Endometrial microvascular endothelial cells (primary cell): ENCODE measurements around the gene PNPLA3. TPM values are rescaled to one million over a fixed set of nuclear protein-coding genes. Genes with fewer than 3 reads are reported as not detected.

Source experiments
- in situ Hi-C: cut with HindIII; loops from 2 replicates; pipeline ENCODE4 v1.10.0; 2017; ENCODE audit warnings: low sequenced_read_pairs, low pct_unique_long_range_greater_than_20kb; ENCODE audit errors: inconsistent ontology term
- total RNA-seq: library from RNA; depleted of rRNA; stranded (reverse); fragments of >200 nt; gene quantifications from one replicate; pipeline ENCODE4 v1.2.3, GENCODE V29; 2015; ENCODE audit errors: inconsistent ontology term

The PNPLA3 gene
- total RNA-seq, 1 donor from 2014 or later = 0.46 TPM

DNA sequence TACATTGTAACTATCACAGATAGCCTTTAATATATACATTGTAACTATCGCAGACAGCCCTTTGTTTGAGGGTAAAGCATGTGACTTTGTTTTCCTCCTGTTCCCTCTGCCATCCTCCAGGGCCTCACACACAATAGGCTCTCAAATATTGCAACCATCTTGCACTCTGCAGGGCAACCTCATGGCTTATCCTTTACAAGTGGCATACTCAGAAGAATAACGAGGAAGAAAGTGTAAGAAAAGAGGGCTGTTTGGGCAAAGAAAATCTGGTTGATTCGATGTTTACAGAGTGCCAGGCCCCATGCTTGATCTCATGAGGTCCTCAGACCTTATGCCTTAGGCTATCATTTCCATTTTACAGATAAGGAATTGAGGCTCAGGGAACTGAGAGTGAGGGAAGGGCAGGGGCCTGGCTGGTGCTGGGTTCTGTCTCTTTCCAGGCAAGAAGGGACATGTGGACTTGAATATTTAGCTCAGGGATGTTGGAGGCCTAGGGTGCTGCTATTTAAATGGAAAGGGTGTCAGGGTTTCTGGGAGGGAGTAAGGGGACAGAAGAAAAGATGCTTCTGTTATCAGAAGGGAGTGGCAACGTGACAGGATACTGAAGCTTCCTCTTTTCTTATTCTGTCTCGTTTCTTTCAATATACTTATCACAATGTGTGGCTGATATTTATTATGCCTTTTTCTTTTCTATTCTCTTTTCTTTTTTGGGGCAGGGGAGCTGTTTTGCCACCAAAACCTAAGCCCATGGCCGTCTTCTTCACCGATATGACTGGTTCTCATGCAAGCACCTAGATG, 30.6 kb downstream of the PNPLA3 start:
- in situ Hi-C loops = no loop called here

DNA sequence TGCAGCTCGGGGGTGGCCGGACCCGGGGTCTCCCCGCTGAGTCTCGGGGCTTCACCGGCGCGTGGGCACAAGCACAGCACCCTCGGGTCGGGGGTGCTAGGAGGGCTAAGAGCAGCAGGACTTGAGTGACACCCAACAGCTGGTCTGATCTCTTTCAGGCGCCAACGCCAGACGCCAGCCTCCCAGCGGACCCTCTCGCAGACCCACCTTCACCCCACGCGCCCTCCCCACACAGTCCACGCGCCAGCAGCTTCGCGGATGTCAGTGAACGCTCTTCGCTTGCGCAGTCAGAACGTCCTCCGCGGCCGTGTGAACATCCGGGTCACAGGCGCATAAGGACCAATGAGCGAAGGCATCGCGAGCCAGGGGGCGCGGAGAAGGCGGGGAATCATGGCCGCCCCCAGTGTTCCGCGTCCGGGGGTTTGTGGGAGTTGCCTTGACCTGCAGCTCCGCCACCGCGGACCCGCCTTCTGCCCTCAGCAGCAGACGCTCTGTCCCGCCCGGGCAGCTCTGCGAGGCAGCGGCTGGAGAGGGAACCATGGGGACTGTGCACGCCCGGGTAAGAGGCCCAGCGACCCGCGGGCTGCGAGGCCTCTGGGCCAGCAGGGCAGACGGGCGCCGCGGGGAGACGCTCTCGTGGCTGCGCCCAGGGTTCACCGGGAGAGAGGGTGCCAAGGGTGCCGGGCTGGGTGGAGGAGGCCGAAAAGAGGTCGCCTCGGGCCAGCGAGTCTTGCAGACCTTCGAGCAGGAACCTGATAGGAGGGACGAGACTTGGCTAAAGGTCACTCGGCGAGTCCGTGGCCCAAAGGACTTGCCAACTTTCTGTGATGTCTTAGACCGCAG, 31.7 kb downstream of the PNPLA3 start, which contains the start of gene SAMM50:
SAMM50 (plus strand) TSS at position 403 of the 843 bp plus-strand sequence; CDS start at position 539, 136 bp downstream.
- in situ Hi-C loops = no loop called here

DNA sequence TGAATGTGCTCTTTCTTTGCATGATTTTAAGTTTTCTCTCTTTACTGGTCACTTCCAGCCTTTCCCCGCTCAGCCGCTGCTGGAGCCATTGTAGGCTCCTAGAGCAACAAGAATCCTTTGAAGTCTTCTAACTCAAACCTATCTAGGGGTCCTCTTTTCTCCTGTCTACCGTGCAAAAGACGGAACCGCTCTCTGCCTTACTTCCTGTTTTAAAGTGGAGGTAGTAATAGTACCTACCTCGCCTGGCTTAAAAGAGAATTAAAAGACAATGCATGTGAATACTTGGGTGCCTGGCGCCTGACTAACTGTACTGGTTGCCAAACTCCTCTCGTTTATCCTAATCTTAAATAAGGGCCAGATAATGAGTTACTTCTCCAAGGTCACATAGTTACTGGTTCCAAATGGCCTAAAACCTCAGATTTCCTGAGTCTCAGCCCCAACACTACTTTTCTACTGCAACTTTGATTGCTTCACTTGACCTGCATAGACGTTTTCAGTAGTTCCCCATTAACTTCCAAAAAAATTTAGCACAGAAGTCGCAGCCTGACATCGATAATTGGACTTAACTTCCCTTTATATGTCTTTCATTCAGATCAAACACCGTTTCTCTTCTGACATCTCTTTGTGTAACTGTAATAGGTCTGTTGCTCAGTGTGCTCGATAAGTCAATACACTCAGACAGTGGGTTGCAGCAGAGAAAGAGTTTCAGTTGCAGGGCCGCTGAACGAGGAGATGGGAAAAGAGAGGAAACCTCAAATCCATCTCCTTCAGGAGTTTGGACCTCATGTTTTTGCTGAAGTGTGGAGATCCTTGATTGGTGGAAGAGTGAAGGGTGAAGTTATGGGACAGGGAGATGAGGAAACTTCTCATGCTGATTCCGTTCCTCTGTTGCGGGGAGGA, 32.5 kb downstream of the PNPLA3 start:
- in situ Hi-C loops = no loop called here

DNA sequence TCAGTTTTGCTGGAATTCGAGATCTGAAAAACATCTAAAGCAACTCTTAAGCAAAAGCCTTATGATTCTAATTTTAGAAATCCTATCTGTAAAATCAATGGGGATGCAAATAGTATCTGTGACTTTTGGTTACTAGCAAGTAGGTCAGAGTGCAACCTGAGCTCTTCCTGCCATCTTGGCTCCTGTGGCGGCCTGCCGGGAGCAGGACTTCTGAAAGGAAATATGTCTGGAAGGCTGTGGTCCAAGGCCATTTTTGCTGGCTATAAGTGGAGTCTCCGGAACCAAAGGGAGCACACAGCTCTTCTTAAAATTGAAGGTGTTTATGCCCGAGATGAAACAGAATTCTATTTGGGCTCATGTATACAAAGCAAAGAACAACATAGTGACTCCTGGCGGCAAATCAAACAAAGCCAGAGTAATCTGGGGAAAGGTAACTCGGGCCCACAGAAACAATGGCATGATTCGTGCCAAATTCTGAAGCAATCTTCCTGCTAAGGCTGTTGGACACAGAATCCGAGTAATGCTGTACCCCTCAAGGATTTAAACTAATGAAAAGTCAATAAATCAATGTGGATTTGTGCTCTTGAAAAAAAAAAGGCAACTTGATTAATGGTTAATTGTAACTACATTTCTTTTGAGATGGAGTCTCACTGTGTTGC, 33.3 kb downstream of the PNPLA3 start:
- in situ Hi-C loops = no loop called here

DNA sequence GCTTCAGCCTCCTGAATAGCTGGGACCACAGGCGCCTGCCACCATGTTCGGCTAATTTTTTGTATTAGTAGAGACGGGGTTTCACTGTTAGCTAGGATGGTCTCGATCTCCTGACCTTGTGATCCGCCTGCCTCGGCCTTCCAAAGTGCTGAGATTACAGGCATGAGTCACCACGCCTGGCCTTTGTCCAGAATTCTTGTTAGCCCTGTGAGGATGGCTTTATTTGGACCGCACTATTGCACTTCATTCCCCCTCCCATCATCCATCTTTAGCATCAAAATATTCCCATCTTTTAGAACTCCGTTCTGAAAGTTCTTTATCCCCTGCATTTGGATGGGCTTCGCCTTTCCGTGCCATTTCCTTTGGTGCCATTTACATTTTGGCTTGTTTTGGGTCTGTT, 34.3 kb downstream of the PNPLA3 start:
- in situ Hi-C loops = no loop called here

DNA sequence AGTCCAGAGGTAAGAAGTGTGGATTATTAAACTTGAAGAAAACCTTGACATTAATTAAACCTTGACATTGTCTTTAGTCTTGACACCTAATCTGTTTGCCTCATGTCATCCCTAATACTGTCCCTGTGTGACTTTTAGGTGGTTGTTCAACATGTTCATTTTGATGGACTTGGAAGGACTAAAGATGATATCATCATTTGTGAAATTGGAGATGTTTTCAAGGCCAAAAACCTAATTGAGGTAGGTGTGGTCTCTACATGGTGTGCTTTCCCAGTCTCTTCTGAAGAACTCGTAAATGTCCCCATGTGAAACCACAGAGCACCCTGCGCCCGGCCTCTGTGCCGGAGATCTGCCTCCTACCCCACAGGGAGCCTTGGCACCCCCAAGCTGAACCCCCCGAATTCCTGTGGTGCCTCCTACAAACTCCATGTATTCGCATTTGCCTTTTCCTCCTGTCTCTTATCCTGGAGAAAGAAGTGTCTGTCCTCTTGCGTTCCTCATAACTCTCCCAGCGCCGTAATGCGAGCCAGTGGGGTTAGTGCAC, 40.8 kb downstream of the PNPLA3 start:
- in situ Hi-C loops = no loop called here

DNA sequence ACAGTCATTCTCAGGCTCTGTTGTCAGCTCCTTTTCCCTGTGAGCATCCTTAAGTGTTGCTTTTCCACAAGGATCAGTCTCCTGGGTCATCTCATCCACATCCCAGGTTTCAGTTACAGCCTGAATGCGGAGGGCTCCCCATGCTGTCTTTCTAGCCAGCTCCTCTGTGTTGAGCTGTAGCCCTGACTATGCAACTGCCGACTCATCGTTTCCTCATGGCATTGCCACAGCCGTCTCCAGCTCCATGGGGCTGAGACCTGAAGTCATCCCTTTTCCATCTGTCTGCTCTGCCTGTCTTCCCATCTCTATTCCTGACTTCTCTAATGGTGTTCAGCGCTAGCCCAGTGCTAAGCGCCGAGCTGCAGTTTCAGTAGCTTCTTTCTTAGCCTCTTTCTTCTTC, 43.5 kb downstream of the PNPLA3 start:
- in situ Hi-C loops = no loop called here

DNA sequence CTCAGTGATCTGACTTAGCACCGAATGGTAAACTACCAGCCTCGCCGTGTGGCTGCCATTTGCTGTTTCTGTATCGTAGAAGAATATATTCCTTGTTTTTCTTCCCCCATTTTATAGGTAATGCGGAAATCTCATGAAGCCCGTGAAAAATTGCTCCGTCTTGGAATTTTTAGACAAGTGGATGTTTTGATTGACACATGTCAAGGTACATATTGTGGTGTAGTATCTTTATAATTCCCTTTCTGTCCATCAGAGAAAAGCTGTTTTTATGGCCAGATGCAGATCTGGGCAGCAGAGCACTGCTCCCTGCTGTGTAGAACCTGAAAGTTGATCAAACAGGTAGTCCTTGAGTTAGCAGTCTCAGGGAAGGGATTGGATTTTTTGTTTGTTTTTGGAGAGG, 45.0 kb downstream of the PNPLA3 start:
- in situ Hi-C loops = no loop called here

DNA sequence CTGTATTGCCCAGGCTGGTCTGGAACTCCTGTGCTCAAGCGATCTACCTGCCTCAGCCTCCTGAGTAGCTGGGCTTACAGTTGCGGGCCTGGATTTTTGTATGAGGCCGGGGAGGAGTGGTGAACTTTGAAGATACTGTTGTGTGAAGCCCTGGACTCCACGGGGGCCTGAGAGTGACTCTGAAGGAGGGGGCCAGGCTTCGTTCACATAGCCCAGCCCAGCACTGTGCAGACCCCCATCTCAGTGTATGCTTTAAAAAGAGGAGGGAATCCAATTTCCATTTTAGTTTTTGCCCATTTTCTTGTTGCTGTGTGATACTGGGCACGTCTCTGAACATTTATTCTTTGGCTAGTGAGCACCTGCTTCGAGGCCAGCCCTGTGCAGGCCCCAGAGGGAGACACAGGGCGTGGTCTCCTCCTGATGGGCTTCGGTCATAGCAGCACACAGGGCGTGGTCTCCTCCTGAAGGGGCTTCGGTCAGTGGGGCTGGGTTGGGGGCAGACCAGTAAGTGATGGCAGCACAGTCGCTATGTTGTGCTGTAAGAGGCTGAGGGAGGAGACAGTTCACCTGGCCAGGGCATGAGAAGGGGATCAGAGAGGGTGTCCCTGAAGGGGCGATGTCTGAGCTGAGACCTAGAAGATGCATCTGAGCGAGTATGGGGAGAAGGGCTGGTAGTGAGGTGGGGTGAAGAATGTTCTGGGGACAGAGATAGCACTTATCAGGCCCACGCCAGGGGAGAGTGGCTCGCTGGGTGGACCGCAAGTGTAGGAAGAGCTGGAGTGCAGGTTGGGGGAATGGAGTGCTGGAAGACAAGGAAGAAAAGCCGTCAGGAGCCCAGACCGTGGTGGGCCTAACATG, 45.6 kb downstream of the PNPLA3 start:
- in situ Hi-C loops = no loop called here

DNA sequence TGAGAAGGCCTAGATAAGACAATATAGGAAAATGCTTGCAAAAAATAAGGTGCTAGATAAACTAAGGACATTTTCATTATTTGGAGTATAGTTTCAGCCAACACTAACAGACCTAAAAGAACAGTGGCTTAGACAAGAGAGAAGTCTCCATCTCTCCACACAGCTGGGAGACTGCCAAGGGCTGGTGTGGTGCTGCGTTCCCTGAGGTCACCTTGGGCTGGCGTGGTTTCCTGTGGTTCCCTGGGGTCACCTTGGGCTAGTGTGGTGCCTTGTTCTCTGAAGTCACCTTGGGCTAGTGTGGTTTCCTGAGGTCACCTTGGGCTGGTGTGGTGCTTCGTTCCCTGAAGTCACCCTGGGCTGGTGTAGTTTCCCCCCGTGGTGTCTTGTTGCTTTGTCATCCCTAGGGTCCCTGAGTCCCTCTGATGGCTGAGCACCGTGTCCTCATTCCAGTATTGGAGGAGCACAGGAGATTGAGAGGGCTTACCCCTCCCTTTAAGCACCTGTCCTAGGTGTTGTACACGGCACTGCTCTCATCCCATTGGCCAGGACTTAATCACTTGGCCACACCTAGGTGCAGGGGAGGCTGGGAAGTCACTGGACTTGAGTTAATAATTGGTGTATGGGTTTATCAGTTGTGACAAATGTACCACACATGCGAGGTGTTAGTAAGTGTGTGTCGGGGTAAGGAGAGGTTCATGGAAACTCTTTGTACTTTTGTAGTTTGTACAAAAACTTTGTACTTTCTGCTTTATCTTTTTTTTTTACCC, 46.6 kb downstream of the PNPLA3 start:
- in situ Hi-C loops = no loop called here

DNA sequence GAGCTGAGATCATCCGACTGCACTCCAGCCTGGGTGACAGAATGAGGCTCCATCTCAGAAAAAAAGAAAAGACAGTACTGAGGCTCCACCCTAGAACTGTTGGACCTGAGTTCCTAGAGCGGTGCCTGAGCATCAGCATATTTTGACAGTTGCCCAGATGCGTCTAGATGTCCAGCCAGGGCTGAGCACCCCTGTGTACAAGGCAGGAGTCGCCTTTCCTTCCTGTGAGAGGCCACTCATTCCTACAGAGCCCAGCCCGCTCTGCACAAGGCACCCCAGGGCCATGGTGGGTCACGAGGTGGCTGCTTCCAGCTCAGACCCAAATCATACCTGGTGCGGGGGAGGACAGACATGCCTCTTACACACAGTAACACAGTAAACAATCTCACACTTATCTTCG, 47.5 kb downstream of the PNPLA3 start:
- in situ Hi-C loops = no loop called here

DNA sequence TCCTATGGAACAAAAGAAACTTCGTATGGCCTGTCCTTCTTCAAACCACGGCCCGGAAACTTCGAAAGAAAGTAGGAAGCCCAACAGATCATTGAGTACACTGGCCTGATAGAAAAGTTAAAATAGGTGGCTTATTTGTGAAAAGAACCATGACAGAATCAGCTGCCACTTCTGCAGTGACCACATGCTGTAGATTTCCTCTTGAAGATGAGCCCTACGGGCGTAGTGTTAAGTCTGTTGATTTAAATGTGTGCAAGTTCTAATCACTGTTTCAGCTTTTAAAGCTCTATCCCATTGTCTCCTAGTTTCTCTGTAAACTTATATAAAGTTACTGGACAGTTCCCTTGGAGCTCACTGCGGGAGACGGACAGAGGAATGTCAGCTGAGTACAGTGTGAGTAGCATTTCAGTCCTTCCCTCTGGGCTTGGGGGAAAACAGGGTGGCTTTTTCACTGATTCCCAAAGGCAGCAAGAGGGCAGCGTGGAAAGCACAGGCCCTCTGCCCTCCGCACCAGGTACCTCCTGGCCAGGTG, 49.4 kb downstream of the PNPLA3 start:
- in situ Hi-C loops = no loop called here

DNA sequence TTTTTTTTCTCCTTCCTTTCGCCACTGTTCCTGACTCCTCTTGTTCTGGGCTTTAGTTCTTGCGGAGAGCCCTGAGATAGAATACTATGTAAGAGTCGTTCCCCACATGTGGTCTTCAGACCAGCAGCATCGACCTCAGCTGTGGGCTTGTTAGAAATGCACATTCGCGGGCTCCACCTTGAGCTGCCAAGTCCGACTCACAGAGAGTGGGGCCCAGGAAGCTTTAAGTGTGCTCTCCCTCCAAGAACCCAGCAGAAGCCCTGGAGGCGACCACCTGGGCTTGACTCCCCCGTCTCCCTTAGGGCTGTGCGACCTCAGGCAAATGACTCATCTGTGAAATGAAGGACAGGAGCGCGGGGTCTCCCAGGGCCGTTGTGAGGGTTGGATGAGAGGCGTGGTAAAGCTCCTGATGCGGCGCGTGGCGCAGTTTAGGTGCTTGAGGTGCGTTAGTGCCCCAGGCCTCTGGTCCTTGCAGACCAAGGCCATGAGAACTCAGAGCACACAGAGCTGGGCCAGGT, 50.5 kb downstream of the PNPLA3 start:
- in situ Hi-C loops = no loop called here

DNA sequence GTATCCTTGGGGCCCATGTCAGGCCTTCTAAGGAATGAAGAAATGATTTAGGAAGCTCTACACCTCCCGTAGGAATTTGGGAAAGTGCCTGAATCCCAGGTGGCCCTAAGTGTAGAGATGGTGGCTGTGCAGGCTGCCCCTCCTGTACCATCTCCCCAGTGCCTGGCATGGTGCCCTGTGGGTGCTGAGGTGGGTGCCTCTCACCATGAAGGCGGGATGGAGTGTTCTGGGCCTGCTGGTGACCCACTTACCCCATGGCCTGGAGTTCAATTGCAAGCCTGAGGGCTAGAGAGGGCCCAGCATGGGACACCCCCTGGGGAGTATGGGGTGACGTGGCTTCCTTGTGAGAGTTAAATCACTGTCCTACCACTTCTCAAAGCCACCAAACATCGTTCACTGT, 51.4 kb downstream of the PNPLA3 start:
- in situ Hi-C loops = no loop called here

DNA sequence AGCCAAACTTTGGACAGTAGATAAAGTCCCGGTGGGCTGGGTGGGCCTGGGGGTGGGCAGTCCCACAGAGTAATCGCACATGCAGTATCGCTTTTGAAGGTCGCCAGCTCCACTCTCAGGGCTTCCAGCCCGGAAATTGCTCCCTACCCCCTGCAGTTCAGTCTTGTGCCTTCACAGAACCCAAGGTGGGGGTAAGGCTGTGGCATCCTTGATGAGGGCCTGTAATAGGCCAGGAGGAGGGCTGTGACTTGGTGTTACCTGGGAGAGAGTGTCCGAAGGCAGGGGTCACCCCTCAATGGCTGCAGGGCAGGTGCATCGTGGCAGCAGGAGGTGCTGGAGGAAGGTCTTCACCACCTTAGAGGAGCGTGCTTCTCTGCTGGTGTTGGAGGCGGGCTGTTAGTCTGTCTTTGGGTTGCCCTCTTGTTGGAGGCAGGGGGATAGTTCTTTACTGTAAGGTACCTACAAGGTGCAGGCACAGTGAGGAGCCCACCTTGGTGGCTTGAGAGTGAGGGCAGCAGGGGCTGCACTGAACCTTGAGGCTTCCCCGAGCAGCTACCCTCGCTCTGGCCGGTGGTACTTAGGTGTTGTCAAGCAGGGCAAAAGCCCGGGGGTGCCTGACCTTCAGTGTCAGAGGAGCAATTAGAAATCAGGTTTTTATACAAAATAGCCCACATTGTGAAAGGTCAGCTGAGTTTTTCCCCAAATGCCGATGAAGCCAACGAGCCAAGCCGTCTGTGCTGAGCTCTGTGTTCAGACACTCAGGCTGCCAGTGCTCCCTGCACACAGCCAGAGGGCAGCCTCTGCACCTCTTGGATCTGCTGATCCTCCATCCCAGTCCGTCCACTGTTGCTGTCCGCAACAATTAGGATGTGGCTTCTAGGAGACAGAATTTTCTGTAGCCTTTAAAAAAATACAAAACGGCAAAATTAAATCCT, 53.5 kb downstream of the PNPLA3 start:
- in situ Hi-C loops = no loop called here
